GM10248 (cell line): ENCODE data around the gene FGFRL1.

Experiments used
- CTCF ChIA-PET: fragments of 300-600 bp; sonication (Branson Sonifier 250); formaldehyde crosslinking; extraction: SDS; loops from one replicate; lab custom pipeline; 2021; ENCODE audit warnings: antibody characterized with exemption; lab: Yijun Ruan, JAX
- POLR2A ChIA-PET: fragments of 350-650 bp; sonication (Branson Sonifier 250); formaldehyde crosslinking; extraction: SDS; loops from one replicate; lab custom pipeline; 2020; ENCODE audit warnings: antibody characterized with exemption; lab: Yijun Ruan, JAX
- DNase-seq: peaks from one replicate; pipeline ENCODE4 v3.0.0; 2012; ENCODE audit errors: extremely low spot score
- TF ChIP-seq, protein P1 (sequence below): IDR thresholded peaks from 2 replicates; pipeline ENCODE4 v1.5.1; 2012; ENCODE audit warnings: mild to moderate bottlenecking, low read depth; ENCODE audit errors: extremely low read depth, missing control alignments, control extremely low read depth

Gene FGFRL1

DNA sequence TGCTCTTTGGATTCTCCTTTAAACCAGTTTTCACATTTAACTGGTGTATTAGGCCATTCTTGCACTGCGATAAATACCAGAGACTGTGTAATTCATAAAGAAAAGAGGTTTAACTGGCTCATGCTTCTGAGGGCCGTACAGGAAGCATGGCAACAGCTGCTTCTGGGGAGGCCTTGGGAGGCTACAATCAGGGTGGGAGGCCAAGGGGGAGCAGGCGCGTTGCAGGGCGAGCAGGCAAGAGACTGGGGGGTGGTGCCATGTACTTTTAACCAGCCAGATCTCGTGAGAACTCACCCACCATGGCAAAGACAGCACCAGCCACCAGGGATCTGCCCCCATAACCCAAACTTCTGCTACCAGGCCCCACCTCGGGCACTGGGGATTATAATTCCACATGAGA is 63.8 kb downstream of the FGFRL1 start:
- no peak for DNase-seq
- TF ChIP-seq, protein P1, sequence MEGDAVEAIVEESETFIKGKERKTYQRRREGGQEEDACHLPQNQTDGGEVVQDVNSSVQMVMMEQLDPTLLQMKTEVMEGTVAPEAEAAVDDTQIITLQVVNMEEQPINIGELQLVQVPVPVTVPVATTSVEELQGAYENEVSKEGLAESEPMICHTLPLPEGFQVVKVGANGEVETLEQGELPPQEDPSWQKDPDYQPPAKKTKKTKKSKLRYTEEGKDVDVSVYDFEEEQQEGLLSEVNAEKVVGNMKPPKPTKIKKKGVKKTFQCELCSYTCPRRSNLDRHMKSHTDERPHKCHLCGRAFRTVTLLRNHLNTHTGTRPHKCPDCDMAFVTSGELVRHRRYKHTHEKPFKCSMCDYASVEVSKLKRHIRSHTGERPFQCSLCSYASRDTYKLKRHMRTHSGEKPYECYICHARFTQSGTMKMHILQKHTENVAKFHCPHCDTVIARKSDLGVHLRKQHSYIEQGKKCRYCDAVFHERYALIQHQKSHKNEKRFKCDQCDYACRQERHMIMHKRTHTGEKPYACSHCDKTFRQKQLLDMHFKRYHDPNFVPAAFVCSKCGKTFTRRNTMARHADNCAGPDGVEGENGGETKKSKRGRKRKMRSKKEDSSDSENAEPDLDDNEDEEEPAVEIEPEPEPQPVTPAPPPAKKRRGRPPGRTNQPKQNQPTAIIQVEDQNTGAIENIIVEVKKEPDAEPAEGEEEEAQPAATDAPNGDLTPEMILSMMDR, result no peak
- CTCF ChIA-PET, result no interaction called here
- POLR2A ChIA-PET, result no interaction called here

DNA sequence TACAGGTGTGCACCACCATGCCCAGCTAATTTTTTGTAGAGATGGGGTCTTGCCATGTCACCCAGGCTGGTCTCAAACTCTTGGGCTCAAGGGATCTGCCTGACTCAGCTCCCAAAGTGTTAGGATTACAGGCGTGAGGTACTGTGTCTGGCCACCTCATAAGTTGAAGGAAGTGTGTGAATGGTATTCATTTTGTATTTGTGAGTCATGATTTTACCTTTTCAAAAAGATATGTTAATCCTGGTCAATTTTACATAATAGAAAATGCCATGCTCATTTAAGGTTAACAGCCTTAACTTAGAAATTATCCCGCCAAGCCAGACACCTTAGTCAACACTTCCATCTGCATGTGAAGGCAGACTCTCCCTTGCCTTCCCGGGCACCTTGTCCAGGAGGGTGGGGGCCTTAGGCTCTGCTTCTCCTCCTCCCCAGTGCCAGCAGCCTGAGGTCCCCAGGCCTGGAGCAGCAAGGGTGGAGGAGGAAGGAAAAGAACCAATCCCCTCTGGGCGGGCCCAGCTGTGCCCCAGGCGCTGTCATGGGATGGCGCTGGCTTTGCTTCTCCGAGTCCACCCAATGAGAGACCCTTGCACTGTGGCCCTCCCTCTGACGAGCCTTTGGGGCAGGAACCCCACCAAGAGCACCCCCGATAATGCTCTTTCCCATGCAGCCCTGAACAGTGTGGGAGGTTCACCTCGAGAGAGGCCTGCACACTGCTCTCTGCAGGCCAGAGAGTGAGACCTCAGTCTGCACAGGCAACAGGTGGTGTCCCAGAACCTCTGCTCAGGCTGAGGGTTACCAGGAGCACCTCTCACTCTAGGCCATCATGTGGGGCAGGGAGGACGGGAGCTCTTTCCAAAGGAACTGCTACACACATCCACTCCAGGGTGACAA is 64.6 kb downstream of the FGFRL1 start:
- no peak for DNase-seq
- TF ChIP-seq, protein P1, result no peak
- ChIA-PET CTCF (no interaction called here), POLR2A (no interaction called here)
